HG03520 (cell line): ENCODE data around the gene ABL1.

ENCODE experiments used
- ATAC-seq: cut with Tn5 transposase; IDR thresholded peaks from one replicate; pipeline ENCODE4 v1.9.1; 2021; ENCODE audit warnings: mild to moderate bottlenecking, moderate library complexity; ENCODE audit not compliant: unreplicated experiment

The ABL1 gene

GRCh38 chr9:130824643-130825350 is 10.3 kb upstream of the ABL1 start:
- no peak for ATAC-seq

DNA sequence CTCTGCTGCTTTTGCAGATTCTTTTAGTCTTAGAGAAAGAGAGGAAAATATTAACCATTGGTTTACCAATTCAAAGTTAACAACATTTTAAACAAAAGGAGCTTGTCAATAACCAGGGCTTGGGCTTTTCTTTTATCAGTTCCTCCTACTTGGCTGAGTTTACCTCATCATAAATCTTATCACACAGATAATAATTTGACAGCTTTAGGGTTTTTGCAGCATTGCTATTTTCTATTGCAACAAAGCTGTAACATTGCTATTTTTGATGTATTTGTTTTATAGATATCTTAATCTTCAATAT is 9.8 kb upstream of the ABL1 start:
- ATAC-seq, result no peak

- ATAC-seq, result no peak
These were observed 9.2 kb upstream of the ABL1 start for GRCh38 chr9:130825809-130826208.

DNA sequence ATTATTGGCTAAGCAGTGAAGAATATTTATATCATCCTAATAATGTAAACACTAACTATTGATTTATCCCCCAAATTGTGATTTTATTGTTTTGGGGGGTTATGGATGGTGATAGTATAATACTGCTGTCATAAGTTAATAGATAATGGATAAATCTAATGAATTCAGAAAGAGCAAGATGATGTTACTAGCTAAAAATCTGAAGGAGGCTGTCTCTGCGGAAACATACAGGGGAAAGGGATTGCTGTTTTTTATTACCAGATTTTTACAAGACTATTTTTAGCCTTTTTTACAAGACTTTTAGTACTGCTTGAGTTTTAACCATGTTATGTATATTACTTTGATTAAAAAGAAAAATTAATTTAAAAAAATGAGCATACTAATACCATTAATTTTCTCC is 5.3 kb upstream of the ABL1 start:
- ATAC-seq, result no peak

DNA sequence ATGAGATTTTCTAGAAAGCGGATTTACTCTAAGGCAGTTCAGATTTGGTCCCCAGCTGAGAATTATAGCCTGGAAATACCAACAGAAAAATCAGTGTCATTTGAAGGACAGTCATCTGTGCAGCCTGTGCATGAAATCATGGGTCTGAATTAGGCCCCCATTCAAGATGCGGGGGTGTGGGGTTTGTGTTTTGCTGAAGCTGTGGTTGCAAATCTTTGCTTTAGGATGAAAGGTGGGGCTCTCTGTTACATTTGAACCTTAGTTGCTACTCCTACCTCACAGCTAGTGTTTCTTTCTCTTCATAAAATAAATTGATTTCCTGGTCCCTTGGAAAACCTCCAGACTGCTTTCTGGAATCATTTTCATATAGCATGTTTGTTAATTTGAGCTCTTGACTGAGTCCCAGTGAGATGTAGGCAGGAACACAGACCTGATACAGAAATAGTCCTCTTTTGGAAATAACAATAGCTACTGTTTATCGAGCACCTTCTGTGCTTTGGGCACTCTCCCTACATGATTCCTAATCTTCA is 4.8 kb upstream of the ABL1 start:
- ATAC-seq, result no peak

GRCh38 chr9:130831077-130831476 is 4.0 kb upstream of the ABL1 start:
- no peak for ATAC-seq

GRCh38 chr9:130833031-130833990 is 1.7 kb upstream of the ABL1 start:
- ATAC-seq, result no peak

- ATAC-seq, result no peak
These were observed 616 bp downstream of the ABL1 start for GRCh38 chr9:130835441-130836298.

- no peak for ATAC-seq
These were observed 2.0 kb downstream of the ABL1 start for GRCh38 chr9:130837002-130837511.

DNA sequence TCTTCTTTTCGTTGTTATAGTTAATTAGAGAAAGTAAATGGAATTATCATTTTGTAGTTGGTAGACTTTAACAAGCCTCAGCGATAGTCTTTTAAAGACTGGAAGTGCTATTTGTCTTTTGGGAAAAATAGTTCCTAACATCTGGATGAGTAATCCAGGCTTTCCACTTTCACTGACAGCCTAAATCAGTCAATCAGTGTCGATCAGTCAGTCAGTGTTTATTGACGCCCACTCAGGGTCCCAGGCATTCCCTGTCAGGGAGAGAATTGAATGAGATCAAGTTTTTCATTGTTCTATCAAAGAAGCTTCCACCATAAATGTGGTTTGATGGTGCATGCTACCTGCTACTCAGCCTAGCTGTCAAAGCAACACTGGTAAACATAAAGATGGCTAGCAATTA is 2.6 kb downstream of the ABL1 start:
- ATAC-seq, result no peak

- ATAC-seq, result no peak
These were observed 4.4 kb downstream of the ABL1 start for GRCh38 chr9:130839132-130840111.

GRCh38 chr9:130842545-130842944 is 7.5 kb downstream of the ABL1 start:
- ATAC-seq, result no peak

DNA sequence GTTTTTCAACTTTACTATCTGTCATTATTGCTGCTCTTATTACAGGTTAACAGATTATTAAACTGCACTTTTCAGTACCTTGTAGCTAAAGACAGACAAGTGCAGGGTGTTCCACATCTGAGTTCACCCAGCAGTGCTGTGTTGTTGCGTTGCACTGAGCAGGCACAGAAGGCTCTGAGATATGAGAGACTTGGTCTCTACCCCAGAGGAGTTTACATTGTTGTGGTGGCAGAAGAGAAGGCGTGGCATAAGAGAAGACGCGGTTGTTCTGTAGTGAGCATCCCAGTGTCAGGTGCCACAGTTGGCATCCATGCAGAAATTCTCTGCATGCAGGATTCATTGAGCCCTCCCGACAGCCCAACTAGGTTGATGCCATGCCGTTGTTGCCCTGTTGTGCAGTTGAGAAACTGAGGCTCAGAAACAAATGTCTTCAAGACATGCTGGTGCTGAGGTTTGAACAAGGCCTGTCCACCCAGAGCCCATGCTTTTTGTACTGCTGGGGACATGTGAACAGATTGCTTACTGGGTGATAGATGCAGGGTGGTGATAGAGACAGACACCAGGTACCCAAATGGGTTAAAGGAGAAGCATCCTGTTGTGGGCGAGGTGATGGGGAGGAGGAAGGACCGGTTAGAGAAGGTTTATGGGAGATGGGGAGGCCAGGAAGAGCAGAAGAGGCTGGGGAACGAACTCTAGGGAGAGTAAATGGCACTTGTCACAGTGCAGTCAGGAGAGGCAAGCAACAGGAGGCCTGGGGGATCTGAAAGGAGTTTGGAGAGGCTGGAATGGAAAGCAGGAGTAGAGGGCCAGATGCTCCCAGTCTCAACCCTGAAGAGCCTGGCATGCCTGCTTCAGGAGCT is 8.2 kb downstream of the ABL1 start:
- no peak for ATAC-seq

GRCh38 chr9:130844044-130844451 is 9.0 kb downstream of the ABL1 start:
- ATAC-seq, result no peak

- ATAC-seq, result no peak
These were observed 10.2 kb downstream of the ABL1 start for GRCh38 chr9:130845254-130845653.

GRCh38 chr9:130845901-130846481 is 10.9 kb downstream of the ABL1 start:
- no peak for ATAC-seq

DNA sequence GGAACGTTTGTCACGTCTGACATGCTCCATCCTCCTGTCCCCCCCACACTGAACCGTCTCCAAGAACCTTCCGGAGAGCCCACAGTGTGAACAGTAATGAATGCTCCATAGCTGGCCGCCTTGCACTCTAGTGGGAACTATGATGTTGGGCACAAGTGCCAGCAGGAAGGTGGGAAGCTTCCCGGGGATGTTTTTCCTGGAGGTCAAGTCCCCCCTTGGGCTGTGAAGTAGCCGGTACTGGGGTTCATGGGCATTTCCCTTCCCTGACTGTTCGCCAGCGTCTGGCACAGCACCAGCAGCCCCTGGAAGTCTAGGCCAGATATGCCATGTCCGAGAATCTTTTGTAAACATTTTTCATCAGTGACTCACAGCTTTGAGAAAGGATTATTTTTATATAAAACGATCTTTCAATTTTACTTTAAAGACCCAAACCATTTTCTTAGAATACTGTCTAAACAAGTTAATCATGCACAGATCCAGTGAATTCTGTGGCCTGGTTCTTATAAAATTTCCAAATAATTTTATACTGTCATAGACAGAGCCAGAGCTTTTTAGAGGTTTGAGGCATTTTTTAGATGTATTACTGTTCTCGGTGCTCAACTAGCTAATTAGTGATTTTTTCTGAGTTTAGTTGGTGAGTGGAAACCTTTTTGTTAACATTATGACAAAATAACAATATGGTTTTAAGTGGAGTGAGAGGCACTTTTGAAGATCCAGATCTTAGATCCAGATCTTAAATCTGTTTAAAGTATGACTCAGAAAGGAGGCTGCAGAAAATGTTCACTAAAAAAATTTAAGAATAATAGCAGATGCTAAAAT is 11.6 kb downstream of the ABL1 start:
- ATAC-seq, result no peak
